Renal pelvis (tissue), 12 donors: ENCODE results near the gene DCAF17. TPM values are rescaled to one million over a fixed set of nuclear protein-coding genes. Genes with fewer than 3 reads are reported as not detected.

Experiments
- DNase-seq: peaks from one replicate; pipeline ENCODE4 v3.0.0-alpha.2; 2013
- long read RNA-seq, 16 experiments: transcript quantifications; one replicate each; lab custom pipeline, GENCODE V29; 2026
- polyA plus RNA-seq, 3 donors: library from polyadenylated mRNA; unstranded; fragments of 120-200 nt; gene quantifications; one replicate each; pipeline ENCODE4 v1.2.1, GENCODE V29; 2013; ENCODE audit not compliant: insufficient read length in 3 of 3

DCAF17 gene, protein sequence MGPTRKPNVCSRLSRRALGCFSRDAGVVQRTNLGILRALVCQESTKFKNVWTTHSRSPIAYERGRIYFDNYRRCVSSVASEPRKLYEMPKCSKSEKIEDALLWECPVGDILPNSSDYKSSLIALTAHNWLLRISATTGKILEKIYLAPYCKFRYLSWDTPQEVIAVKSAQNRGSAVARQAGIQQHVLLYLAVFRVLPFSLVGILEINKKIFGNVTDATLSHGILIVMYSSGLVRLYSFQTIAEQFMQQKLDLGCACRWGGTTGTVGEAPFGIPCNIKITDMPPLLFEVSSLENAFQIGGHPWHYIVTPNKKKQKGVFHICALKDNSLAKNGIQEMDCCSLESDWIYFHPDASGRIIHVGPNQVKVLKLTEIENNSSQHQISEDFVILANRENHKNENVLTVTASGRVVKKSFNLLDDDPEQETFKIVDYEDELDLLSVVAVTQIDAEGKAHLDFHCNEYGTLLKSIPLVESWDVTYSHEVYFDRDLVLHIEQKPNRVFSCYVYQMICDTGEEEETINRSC
- 10 to 100 TPM; 20.1 to 34.5 (median 34.0) TPM for polyA plus RNA-seq
- long read RNA-seq, donor 1, partial matches to known transcripts: 0 of 3 reads
- long read RNA-seq, donor 1, other reads (novel, unspliced or antisense): 0 of 3 reads
- long read RNA-seq, donor 2, partial matches to known transcripts: 0 of 1 reads
- long read RNA-seq, donor 2, other reads (novel, unspliced or antisense): 0 of 1 reads
- long read RNA-seq, donor 3: 0 reads
- long read RNA-seq, donor 4, full-length matches to known transcripts: 4 of 1,331 reads
- long read RNA-seq, donor 4, partial matches to known transcripts: 1,327 of 1,331 reads
- long read RNA-seq, donor 4, other reads (novel, unspliced or antisense): 0 of 1,331 reads
- long read RNA-seq, donor 5, full-length matches to known transcripts: 1 of 1 reads
- long read RNA-seq, donor 5, partial matches to known transcripts: 0 of 1 reads
- long read RNA-seq, donor 5, other reads (novel, unspliced or antisense): 0 of 1 reads
- long read RNA-seq, donor 6, partial matches to known transcripts: 24 of 25 reads
- long read RNA-seq, donor 6, other reads (novel, unspliced or antisense): 0 of 25 reads
- long read RNA-seq, donor 7, partial matches to known transcripts: 0 of 1 reads
- long read RNA-seq, donor 7, other reads (novel, unspliced or antisense): 0 of 1 reads
- long read RNA-seq, donor 8, partial matches to known transcripts: 501 of 501 reads
- long read RNA-seq, donor 8, other reads (novel, unspliced or antisense): 0 of 501 reads
- long read RNA-seq, donor 9, partial matches to known transcripts: 0 of 2 reads
- long read RNA-seq, donor 9, other reads (novel, unspliced or antisense): 0 of 2 reads
- long read RNA-seq, donor 10, partial matches to known transcripts: 0 of 2 reads
- long read RNA-seq, donor 10, other reads (novel, unspliced or antisense): 0 of 2 reads
- long read RNA-seq, donor 11, partial matches to known transcripts: 0 of 3 reads
- long read RNA-seq, donor 11, other reads (novel, unspliced or antisense): 0 of 3 reads
- long read RNA-seq, donor 12, partial matches to known transcripts: 1,641 of 1,644 reads
- long read RNA-seq, donor 12, other reads (novel, unspliced or antisense): 0 of 1,644 reads
- long read RNA-seq, donor 13, partial matches to known transcripts: 0 of 2 reads
- long read RNA-seq, donor 13, other reads (novel, unspliced or antisense): 0 of 2 reads
- long read RNA-seq, donor 14: 0 reads
- long read RNA-seq, donor 15, full-length matches to known transcripts: 3 of 3 reads
- long read RNA-seq, donor 15, partial matches to known transcripts: 0 of 3 reads
- long read RNA-seq, donor 15, other reads (novel, unspliced or antisense): 0 of 3 reads
- long read RNA-seq, donor 16, full-length matches to known transcripts: 2 of 2 reads
- long read RNA-seq, donor 16, partial matches to known transcripts: 0 of 2 reads
- long read RNA-seq, donor 16, other reads (novel, unspliced or antisense): 0 of 2 reads

DNA sequence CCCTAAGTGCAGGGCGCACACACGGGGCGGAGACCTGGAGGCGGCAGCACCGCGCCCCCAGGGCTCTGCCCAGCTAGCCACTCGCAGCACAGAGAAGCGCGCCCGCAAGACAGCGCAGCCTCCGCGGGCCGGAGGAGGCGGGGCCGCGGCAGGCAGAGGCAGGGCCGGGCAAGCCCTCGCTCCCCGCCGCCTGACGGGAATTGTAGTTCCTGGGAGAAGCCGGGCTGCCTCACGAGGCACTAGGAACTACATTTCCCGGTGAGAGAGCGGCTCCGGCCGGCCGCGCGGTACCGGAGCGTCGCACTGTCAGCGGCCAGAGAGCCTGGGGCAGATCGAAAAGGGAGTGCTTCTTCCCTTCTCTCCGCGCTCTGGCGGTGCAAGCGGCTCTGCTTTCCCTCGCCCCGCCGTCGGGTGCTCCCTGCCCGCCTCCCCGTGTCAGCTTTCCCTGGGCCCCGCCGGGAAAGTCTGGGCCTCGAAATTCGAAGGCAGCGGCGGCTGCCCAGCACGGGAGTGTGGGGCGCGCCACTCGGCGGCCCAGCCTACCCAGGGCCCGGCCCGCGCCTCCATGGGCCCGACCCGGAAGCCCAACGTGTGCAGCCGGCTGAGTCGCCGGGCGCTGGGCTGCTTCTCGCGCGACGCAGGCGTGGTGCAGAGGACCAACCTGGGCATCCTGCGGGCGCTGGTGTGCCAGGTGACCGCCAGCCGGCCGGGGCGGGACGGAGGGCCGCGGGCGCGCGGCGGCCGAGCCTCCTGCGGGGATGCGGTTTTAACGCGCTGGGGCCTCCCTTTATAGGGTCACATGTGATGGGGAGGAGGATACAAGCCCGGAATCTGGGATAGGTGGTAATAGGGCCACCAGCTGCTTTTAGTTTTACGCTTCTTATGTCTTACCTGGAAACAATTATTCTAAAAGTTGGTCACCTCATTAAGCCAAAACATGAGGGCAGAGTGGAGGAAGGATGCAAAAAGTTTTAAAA, at the start of gene DCAF17:
Gene DCAF17, plus strand, starts transcription at position 214 of the 977 bp plus-strand sequence. Its CDS starts 352 bp downstream, at position 566.
- DNase-seq: peak; percentile 95

- no peak for DNase-seq
Observed at GRCh38 chr2:171386627-171387026, 47.4 kb upstream of the DCAF17 start.

GRCh38 chr2:171387052-171387451, 47.0 kb upstream of the DCAF17 start:
- DNase-seq: no peak

DNA sequence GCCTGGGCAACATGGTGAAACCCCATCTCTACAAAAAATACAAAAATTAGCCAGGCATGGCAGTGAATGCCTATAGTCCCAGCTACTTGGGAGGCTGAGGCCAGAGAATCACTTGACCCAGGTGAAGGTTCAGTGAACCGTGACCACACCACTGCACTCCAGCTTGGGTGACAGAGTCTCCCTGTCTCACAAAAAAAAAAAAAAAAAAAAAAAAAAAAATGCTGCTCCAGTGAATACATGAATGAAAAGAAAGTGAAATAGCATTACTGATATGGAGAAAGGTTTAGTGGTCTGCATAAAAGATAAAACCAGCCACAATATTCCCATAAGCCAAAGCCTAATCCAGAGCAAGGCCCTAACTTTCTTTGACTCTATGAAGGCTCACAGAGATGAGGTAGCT, 44.7 kb upstream of the DCAF17 start:
- no peak for DNase-seq

GRCh38 chr2:171389780-171390179, 44.2 kb upstream of the DCAF17 start:
- no peak for DNase-seq

DNA sequence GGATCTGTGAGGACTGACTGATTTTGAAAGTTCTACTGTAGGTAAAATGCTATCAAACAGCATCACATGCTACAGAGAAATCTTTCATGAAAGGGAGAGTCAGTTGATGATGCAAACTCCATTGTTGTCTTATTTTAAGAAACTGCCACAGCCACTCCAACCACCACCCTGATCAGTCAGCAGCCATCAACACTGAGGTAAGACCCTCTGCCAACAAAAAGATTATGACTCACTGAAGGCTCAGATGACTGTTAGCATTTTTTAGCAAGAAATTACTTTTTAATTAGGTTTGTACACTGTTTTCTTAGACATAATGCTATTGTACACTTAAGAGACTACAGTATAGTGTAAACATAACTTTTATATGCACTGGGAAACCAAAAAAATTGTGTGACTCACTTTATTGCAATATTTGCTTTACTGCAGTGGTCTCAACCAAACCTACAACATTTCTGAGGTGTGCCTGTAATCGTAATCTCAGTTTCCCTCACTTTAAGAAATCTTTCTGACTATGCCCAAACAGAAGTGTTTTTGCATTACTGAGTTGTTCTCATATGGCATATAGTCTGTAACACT, 43.0 kb upstream of the DCAF17 start:
- DNase-seq: no peak

DNA sequence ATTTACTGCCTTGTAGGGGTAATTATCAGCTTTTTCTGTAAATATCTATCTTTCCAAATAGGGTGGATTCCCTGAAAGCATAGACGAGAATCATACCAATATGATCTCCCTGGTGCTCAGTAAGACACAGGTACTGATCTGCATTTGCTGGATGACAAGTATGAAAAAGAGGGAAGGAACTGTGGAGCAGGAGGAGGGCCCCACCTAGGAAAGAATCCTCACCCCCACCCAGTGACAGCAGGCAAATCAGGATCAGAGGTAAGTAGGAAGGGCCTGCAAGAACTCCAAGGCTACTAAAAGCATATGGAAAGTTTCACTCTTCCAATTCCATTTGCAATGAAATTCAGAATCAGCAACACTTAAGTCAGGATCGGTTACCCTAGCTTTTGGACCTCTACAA, 42.5 kb upstream of the DCAF17 start:
- no peak for DNase-seq

GRCh38 chr2:171393487-171393886, 40.5 kb upstream of the DCAF17 start:
- no peak for DNase-seq

DNA sequence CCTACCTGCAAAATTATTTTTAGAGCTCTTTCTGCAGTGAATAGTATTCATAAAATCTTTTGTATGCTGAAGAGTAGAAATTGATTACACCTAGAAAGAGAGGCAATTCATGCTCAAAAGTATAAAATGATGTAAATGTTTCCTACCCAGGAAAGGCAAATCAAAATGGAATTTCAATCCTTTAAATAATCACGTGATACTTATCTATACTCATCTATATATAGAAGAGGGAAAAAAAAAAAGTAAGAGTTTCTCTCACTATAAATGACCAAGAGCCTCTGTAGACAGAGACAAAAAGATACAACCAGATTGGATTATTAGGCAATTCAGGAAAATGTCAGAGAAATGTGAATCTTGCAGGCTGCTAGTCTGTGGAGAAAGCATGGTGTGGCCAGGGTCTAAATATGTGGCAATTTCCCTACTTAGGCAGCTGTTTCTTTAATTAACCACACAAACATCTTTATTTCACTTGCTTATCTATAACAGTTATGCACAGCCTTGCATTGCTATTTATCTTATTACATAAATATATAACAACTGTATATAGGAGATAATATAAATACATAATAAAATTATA, 39.8 kb upstream of the DCAF17 start:
- no peak for DNase-seq

DNA sequence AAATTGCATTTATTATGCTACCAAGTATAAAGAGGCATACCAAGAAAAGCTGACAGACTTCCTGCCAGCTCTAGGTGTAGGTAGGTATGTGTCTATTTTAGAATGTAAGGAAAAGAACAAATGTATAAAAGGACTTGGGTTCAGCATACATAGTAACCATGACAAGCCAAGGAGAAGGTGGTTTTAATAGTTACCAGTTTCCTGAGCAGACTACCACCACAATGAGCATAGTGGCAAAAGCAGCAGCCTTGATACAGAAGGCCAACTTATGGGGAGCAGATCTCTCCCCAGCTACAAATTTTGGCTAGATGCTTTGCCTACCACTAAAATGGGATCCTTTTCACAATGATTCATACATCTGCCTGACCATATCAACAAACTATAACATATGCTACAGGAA, 34.7 kb upstream of the DCAF17 start:
- no peak for DNase-seq

- DNase-seq: no peak
Observed at GRCh38 chr2:171400395-171400794, 33.6 kb upstream of the DCAF17 start.

GRCh38 chr2:171401947-171402346, 32.1 kb upstream of the DCAF17 start:
- DNase-seq: no peak

- no peak for DNase-seq
Observed at GRCh38 chr2:171402906-171403580, 31.0 kb upstream of the DCAF17 start.

- DNase-seq: no peak
Observed at GRCh38 chr2:171404261-171404660, 29.8 kb upstream of the DCAF17 start.

GRCh38 chr2:171404719-171405118, 29.3 kb upstream of the DCAF17 start:
- no peak for DNase-seq

GRCh38 chr2:171405546-171405945, 28.5 kb upstream of the DCAF17 start:
- DNase-seq: no peak

DNA sequence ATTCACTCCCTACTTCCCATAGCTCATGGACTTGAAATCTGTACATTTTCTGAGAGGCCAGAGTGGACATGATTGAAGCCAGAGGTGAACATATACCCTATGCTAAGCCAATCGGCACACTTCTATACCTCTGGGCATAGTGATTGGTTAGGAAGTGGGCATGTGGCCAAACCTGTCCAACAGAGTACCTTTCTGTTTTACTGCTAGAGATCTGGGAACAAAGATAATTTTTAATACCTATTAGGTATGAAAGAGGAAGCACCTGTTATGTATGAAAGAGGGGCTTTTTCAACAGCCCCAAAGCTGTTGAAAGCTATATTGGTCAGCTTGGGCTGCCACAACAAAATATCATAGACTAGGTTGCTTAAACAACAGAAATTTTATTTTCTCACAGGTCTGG, 28.0 kb upstream of the DCAF17 start:
- DNase-seq: no peak
